ENCODE measurements around the gene SURF4.
A peak's percentile ranks its signal among the peaks of the same experiment; 100 is the strongest.

SURF4 gene

GRCh38 chr9:133340916-133341315 lies 34.9 kb downstream of the SURF4 start:
- no peak overlapping the region for H4K12ac ChIP-seq (ENCODE audit: low read depth, low read length)
- H3K9me3 ChIP-seq (ENCODE audit: insufficient read depth, low read depth, low read length): peaks cover 1% of the 10 kb centered on the region
- no peak overlapping the region for H3K18ac ChIP-seq (ENCODE audit: low read length)
- H2AK5ac ChIP-seq (ENCODE audit: low read length): no peak overlapping the region
- no CpG with 5 or more reads among the region's 13 CpGs for WGBS (ENCODE audit: extremely low coverage, insufficient coverage, insufficient read length)
- H3K14ac ChIP-seq (ENCODE audit: low read length): no peak overlapping the region
- H3K36me3 ChIP-seq (ENCODE audit: control insufficient read depth in 1 of 2, insufficient read depth in 2 of 2, low read length in 2 of 2): peaks cover 62 to 68% of the 10 kb centered on the region in 2 experiments
- H3K4me1 ChIP-seq (ENCODE audit: control insufficient read depth in 1 of 2, insufficient read depth in 2 of 2, low read length in 2 of 2): peaks cover 0 to 3% of the 10 kb centered on the region in 2 experiments
- no peaks in the 10 kb centered on the region for H3K27me3 ChIP-seq (ENCODE audit: insufficient read depth, low read length)
- H3K4me3 ChIP-seq (ENCODE audit: low read depth, low read length): no peak overlapping the region
- no peak overlapping the region for H2BK120ac ChIP-seq (ENCODE audit: insufficient read depth, low read length, poor library complexity)
- no peak overlapping the region for H4K8ac ChIP-seq (ENCODE audit: low read depth, low read length)
- no peak overlapping the region for H4K91ac ChIP-seq (ENCODE audit: low read depth, low read length)
- H3K4me2 ChIP-seq (ENCODE audit: low read length): no peak overlapping the region
- no peak overlapping the region for H3K4ac ChIP-seq (ENCODE audit: low read depth, low read length)
- no peak overlapping the region for H3K23ac ChIP-seq (ENCODE audit: low read length)
- no peak overlapping the region for H2BK12ac ChIP-seq (ENCODE audit: low read length)
- no peak overlapping the region for H2BK5ac ChIP-seq (ENCODE audit: low read depth, low read length, poor library complexity)
- peaks cover under 1% of the 10 kb centered on the region for H3K79me2 ChIP-seq (ENCODE audit: control insufficient read depth, insufficient read depth, low read length, poor library complexity)
- no peak overlapping the region for H3K9ac ChIP-seq (ENCODE audit: low read length)
- H3K27ac ChIP-seq (ENCODE audit: low read depth, low read length): no peak overlapping the region
- DNase-seq: no peak
- peaks cover 4% of the 10 kb centered on the region for H3K79me1 ChIP-seq (ENCODE audit: low read length)
- H2AFZ ChIP-seq (ENCODE audit: insufficient read depth, low read length, poor library complexity): no peak overlapping the region

DNA sequence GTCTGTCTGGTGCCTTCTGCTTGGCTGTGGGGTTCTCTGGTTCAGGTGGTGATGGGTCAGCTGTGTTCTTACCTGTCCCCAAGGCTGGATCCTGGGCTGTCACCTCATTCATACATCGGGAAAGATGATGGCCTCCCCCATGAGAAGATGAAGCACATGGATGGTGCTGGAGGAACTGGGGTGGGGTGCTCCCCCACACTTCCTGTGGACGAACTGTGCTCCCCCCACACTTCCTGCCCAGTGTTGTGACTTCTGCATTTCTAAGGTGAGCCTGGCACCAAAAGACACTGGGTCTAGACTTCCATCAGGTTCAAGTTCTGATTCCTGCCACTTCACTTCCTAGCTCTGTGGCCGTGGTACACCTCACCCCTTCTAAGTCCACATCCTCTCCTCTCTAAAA lies 35.6 kb downstream of the SURF4 start:
- no peak overlapping the region for H2AK5ac ChIP-seq (ENCODE audit: low read length)
- H3K9ac ChIP-seq (ENCODE audit: low read length): no peak overlapping the region
- H2BK120ac ChIP-seq (ENCODE audit: insufficient read depth, low read length, poor library complexity): no peak overlapping the region

DNA sequence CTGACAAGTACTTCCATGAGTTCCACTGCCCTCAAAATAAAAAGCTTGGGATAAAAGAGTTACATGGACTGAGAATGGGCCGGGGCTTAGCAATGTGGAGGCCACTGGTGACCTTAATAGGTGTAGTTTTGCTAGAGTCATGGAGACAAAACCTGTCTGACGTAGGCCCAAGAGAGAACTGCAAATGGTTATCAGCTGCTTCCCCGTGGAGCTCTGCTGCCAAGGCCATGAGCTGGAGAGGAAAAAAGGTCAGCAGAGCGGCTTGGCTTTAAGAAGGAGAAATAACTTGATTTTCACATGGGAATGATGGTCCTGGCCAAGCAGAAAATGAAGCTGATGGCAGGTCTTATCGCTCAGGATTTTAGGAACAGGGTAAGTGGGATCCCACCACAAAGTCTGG lies 36.2 kb downstream of the SURF4 start:
- no CpG with 5 or more reads among the region's 5 CpGs for WGBS (ENCODE audit: extremely low coverage, insufficient coverage, insufficient read length)
- Histone ChIP-seq H3K27ac (ENCODE audit: low read depth, low read length) (no peak overlapping the region), H2BK120ac (ENCODE audit: insufficient read depth, low read length, poor library complexity) (no peak overlapping the region), H3K23ac (ENCODE audit: low read length) (no peak overlapping the region), H3K4me1 (ENCODE audit: control insufficient read depth in 1 of 2, insufficient read depth in 2 of 2, low read length in 2 of 2) (peaks cover 0 to 3% of the 10 kb centered on the region in 2 experiments), H3K36me3 (ENCODE audit: control insufficient read depth in 1 of 2, insufficient read depth in 2 of 2, low read length in 2 of 2) (peaks cover 49 to 56% of the 10 kb centered on the region in 2 experiments), H3K4ac (ENCODE audit: low read depth, low read length) (no peak overlapping the region), H4K12ac (ENCODE audit: low read depth, low read length) (no peak overlapping the region), H3K18ac (ENCODE audit: low read length) (no peak overlapping the region), H3K9me3 (ENCODE audit: insufficient read depth, low read depth, low read length) (no peaks in the 10 kb centered on the region), H3K27me3 (ENCODE audit: insufficient read depth, low read length) (no peaks in the 10 kb centered on the region), H3K79me1 (ENCODE audit: low read length) (peaks cover 6% of the 10 kb centered on the region), H3K14ac (ENCODE audit: low read length) (no peak overlapping the region), H2AK5ac (ENCODE audit: low read length) (no peak overlapping the region), H2BK12ac (ENCODE audit: low read length) (no peak overlapping the region), H3K4me2 (ENCODE audit: low read length) (no peak overlapping the region), H2AFZ (ENCODE audit: insufficient read depth, low read length, poor library complexity) (no peak overlapping the region), H4K91ac (ENCODE audit: low read depth, low read length) (no peak overlapping the region), H3K9ac (ENCODE audit: low read length) (no peak overlapping the region), H4K8ac (ENCODE audit: low read depth, low read length) (no peak overlapping the region), H3K79me2 (ENCODE audit: control insufficient read depth, insufficient read depth, low read length, poor library complexity) (peaks cover 5% of the 10 kb centered on the region), H2BK5ac (ENCODE audit: low read depth, low read length, poor library complexity) (no peak overlapping the region), H3K4me3 (ENCODE audit: low read depth, low read length) (no peak overlapping the region)
- no peak for DNase-seq

More for the DNA sequence above, 35.6 kb downstream of the SURF4 start:
- Histone ChIP-seq H3K4me3 (ENCODE audit: low read depth, low read length) (no peak overlapping the region), H3K4ac (ENCODE audit: low read depth, low read length) (no peak overlapping the region), H3K23ac (ENCODE audit: low read length) (no peak overlapping the region), H4K8ac (ENCODE audit: low read depth, low read length) (no peak overlapping the region), H2AFZ (ENCODE audit: insufficient read depth, low read length, poor library complexity) (no peak overlapping the region), H2BK12ac (ENCODE audit: low read length) (no peak overlapping the region), H3K4me2 (ENCODE audit: low read length) (no peak overlapping the region), H3K36me3 (ENCODE audit: control insufficient read depth in 1 of 2, insufficient read depth in 2 of 2, low read length in 2 of 2) (peaks cover 55 to 62% of the 10 kb centered on the region in 2 experiments), H4K12ac (ENCODE audit: low read depth, low read length) (no peak overlapping the region), H3K9me3 (ENCODE audit: insufficient read depth, low read depth, low read length) (peaks cover under 1% of the 10 kb centered on the region), H3K18ac (ENCODE audit: low read length) (no peak overlapping the region), H3K79me1 (ENCODE audit: low read length) (peaks cover 6% of the 10 kb centered on the region), H4K91ac (ENCODE audit: low read depth, low read length) (no peak overlapping the region), H3K4me1 (ENCODE audit: control insufficient read depth in 1 of 2, insufficient read depth in 2 of 2, low read length in 2 of 2) (peaks cover 0 to 3% of the 10 kb centered on the region in 2 experiments), H3K27me3 (ENCODE audit: insufficient read depth, low read length) (no peaks in the 10 kb centered on the region), H2BK5ac (ENCODE audit: low read depth, low read length, poor library complexity) (no peak overlapping the region), H3K79me2 (ENCODE audit: control insufficient read depth, insufficient read depth, low read length, poor library complexity) (peaks cover 5% of the 10 kb centered on the region), H3K27ac (ENCODE audit: low read depth, low read length) (no peak overlapping the region), H3K14ac (ENCODE audit: low read length) (no peak overlapping the region)
- no CpG with 5 or more reads among the region's 3 CpGs for WGBS (ENCODE audit: extremely low coverage, insufficient coverage, insufficient read length)
- no peak for DNase-seq

GRCh38 chr9:133335924-133336811 lies 39.7 kb downstream of the SURF4 start, which contains the start of gene SURF6:
Gene SURF6 (minus strand): TSS chr9:133336188. CDS start chr9:133336132, 56 bp downstream.
- Histone ChIP-seq H3K4me3 (ENCODE audit: low read depth, low read length) (peak within 1 kb of the TSS; percentile 93), H4K91ac (ENCODE audit: low read depth, low read length) (peak within 1 kb of the TSS; percentile 81), H4K8ac (ENCODE audit: low read depth, low read length) (peak within 1 kb of the TSS; percentile 95), H3K23ac (ENCODE audit: low read length) (no peak within 1 kb of the TSS), H3K79me1 (ENCODE audit: low read length) (peaks cover 6% of the 10 kb centered on the region), H2BK120ac (ENCODE audit: insufficient read depth, low read length, poor library complexity) (peak within 1 kb of the TSS; percentile 74), H3K4me1 (ENCODE audit: control insufficient read depth in 1 of 2, insufficient read depth in 2 of 2, low read length in 2 of 2) (peaks cover 0 to 3% of the 10 kb centered on the region in 2 experiments), H3K4ac (ENCODE audit: low read depth, low read length) (peak within 1 kb of the TSS; percentile 92), H2AK5ac (ENCODE audit: low read length) (peak within 1 kb of the TSS; percentile 34), H2BK12ac (ENCODE audit: low read length) (no peak within 1 kb of the TSS), H3K79me2 (ENCODE audit: control insufficient read depth, insufficient read depth, low read length, poor library complexity) (peaks cover 5% of the 10 kb centered on the region), H2BK5ac (ENCODE audit: low read depth, low read length, poor library complexity) (peak within 1 kb of the TSS; percentile 64), H3K9me3 (ENCODE audit: insufficient read depth, low read depth, low read length) (peaks cover 2% of the 10 kb centered on the region), H3K27ac (ENCODE audit: low read depth, low read length) (peak within 1 kb of the TSS; percentile 58), H3K18ac (ENCODE audit: low read length) (peak within 1 kb of the TSS; percentile 95), H3K9ac (ENCODE audit: low read length) (peak within 1 kb of the TSS; percentile 88), H2AFZ (ENCODE audit: insufficient read depth, low read length, poor library complexity) (peak within 1 kb of the TSS; percentile 92), H3K36me3 (ENCODE audit: control insufficient read depth in 1 of 2, insufficient read depth in 2 of 2, low read length in 2 of 2) (peaks cover 47 to 56% of the 10 kb centered on the region in 2 experiments), H4K12ac (ENCODE audit: low read depth, low read length) (peak within 1 kb of the TSS; percentile 90), H3K14ac (ENCODE audit: low read length) (peak within 1 kb of the TSS; percentile 95), H3K4me2 (ENCODE audit: low read length) (peak within 1 kb of the TSS; percentile 86), H3K27me3 (ENCODE audit: insufficient read depth, low read length) (no peaks in the 10 kb centered on the region)
- DNase-seq: peak; percentile 85 to 96
- no CpG with 5 or more reads among the region's 70 CpGs for WGBS (ENCODE audit: extremely low coverage, insufficient coverage, insufficient read length)

All from trophoblast cell (in vitro differentiated cells and primary cell).